Naive B cell (primary cell): ENCODE measurements around the gene RAB6C. TPM values are rescaled to one million over a fixed set of nuclear protein-coding genes. Genes with fewer than 3 reads are reported as not detected.
A peak's percentile ranks its signal among the peaks of the same experiment; 100 is the strongest.
"Not testable (repeated sequence)": the region's sequence is repeated elsewhere in the genome, so short reads cannot be mapped to it uniquely, and the experiment has no call there.

Source experiments
- ATAC-seq, 2 donors: fragments of 150-1000 bp; cut with Tn5 transposase; 2 replicates each; pipeline ENCODE4 v1.10.0; 2021; ENCODE audit warnings: low read depth in 2 of 2, mild to moderate bottlenecking in 2 of 2, moderate library complexity in 2 of 2
- DNase-seq: peaks from one replicate; pipeline ENCODE4 v3.0.0; 2022
- H3K27ac Mint-ChIP-seq, 6 donors: one replicate each; pipeline ENCODE4 v1.8.0; 2020 to 2022; ENCODE audit warnings: mild to moderate bottlenecking in 6 of 6, mixed read lengths in 6 of 6, moderate library complexity in 5 of 6, inconsistent platforms in 2 of 6
- H3K27me3 Mint-ChIP-seq, 3 donors: one replicate each; pipeline ENCODE4 v1.8.0; 2021 to 2022; ENCODE audit warnings: mixed read lengths in 3 of 3, mild to moderate bottlenecking in 1 of 3
- H3K36me3 Mint-ChIP-seq, 2 donors: one replicate each; pipeline ENCODE4 v1.8.0; 2020 to 2022; ENCODE audit warnings: mixed read lengths in 2 of 2, inconsistent platforms in 1 of 2, mild to moderate bottlenecking in 1 of 2
- H3K4me1 Mint-ChIP-seq, 3 donors: one replicate each; pipeline ENCODE4 v1.8.0; 2020 to 2022; ENCODE audit warnings: mixed read lengths in 3 of 3, inconsistent platforms in 1 of 3, mild to moderate bottlenecking in 1 of 3, moderate library complexity in 1 of 3
- H3K4me3 Mint-ChIP-seq, 8 donors: one replicate each; pipeline ENCODE4 v1.8.0; 2020 to 2022; ENCODE audit warnings: mild to moderate bottlenecking in 8 of 8, mixed read lengths in 8 of 8, moderate library complexity in 8 of 8, inconsistent platforms in 2 of 8
- H3K9me3 Mint-ChIP-seq, 7 donors: one replicate each; pipeline ENCODE4 v1.8.0; 2020 to 2022; ENCODE audit warnings: mixed read lengths in 7 of 7, mild to moderate bottlenecking in 5 of 7, inconsistent platforms in 2 of 7, moderate library complexity in 1 of 7
- polyA plus RNA-seq, 6 donors: library from polyadenylated mRNA; unstranded; fragments of 300-500 nt; fragmentation: Illumina TruSeq; gene quantifications; one replicate each; pipeline ENCODE4 v1.2.3, GENCODE V29; 2021; ENCODE audit warnings: low read depth in 6 of 6

Gene RAB6C
- polyA plus RNA-seq, 6 donors from 2014 or later = not detected

GRCh38 chr2:129968605-129969004, 10.9 kb upstream of the RAB6C start:
- not testable (repeated sequence) for H3K9me3 Mint-ChIP-seq, H3K4me1 Mint-ChIP-seq, DNase-seq, ATAC-seq, H3K27ac Mint-ChIP-seq, H3K4me3 Mint-ChIP-seq, H3K36me3 Mint-ChIP-seq
- peaks cover 12 to 18% (median 14%) of the 10 kb centered on the region in 3 donors for H3K27me3 Mint-ChIP-seq

DNA sequence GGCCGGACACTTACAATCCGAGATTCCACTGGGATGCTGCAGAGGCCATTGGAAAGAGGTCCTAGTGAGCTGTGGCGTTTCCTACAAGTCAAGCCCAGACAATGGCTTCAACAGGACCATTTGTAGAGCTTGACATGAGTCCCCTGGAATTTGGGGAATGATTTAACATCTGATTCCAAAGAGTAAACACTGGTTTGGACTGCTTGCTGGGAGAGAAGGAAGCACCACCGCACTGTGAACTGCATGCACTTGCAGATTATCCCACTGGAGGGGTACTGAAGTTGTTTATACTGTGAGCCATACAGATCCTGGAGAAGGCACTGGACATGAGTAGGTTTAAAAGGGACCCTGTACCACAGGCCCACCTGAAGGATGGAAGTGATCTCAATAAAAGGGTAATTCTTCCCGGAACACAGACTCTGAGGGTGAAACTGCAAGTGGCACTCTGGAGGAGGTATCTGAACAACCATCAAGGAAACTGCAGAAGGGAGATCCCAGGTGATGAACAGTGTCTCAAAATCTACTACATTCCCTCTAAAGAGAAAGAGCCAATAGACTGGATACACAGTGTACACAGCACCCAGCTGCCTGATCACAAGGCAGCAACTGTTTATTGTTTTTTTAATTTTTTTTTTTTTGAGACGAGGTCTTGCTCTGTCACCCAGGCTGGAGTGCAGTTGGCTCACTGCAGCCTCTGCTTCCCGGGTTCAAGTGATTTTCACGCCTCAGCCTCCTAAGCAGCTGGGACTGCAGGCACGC, 4.3 kb upstream of the RAB6C start:
- Mint-ChIP-seq H3K27ac (no peak overlapping the region), H3K36me3 (peaks cover 0 to 18% of the 10 kb centered on the region in 2 donors), H3K9me3 (peaks cover 0 to 6% (median 4%) of the 10 kb centered on the region in 7 donors), H3K4me1 (peaks cover 8 to 12% (median 11%) of the 10 kb centered on the region in 3 donors), H3K4me3 (no peak overlapping the region), H3K27me3 (peaks cover 24 to 47% (median 31%) of the 10 kb centered on the region in 3 donors)
- DNase-seq (no peak), ATAC-seq (no peak)

DNA sequence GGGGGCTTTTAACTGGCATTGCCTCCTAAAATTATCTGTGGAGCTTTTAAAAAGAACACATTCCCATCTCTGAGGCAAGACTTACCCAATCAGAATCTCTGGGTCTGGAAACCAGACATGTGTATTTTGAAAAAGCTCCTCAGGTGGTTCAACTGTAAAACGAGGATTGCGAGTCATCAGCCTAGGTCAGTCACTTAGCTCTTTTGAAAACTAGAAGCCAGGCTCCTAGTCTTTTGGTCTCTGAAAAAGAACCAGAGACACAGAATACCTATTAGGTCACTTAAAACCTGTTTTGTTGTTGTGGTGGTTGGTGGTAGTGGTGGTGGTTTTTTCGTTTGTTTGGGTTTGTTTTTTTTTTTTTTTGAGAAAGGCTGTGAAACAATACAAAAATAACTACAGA, 2.5 kb upstream of the RAB6C start:
- Mint-ChIP-seq H3K4me1 (peaks cover 13 to 23% (median 15%) of the 10 kb centered on the region in 3 donors), H3K36me3 (peaks cover 0 to 23% of the 10 kb centered on the region in 2 donors), H3K27me3 (peaks cover 29 to 61% (median 43%) of the 10 kb centered on the region in 3 donors), H3K9me3 (peaks cover 0 to 16% (median 8%) of the 10 kb centered on the region in 7 donors)
- DNase-seq, ATAC-seq, H3K27ac Mint-ChIP-seq, H3K4me3 Mint-ChIP-seq: not testable (repeated sequence)

DNA sequence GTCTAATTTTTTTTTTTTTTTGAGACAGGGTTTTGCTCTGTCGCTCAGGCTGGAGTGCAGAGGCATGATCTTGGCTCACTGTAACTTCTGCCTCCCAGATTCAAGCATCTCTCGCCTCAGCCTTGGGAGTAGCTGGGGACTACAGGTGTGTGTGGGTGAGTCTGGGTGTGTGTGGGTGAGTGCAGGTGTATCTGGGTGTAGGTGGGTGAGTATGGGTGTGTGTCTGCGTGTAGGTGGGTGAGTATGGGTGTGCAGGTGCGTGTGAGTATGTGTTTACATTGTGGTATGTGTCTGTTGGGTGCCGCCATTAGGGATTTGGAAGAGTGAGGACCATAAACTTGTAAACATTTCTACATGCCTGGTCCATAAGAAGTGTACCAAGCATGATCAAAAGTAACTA, 1.5 kb upstream of the RAB6C start:
- no peak for DNase-seq
- Mint-ChIP-seq H3K27ac (no peak overlapping the region), H3K27me3 (peaks cover 29 to 63% (median 50%) of the 10 kb centered on the region in 3 donors), H3K4me3 (peak overlapping the region in 1 of 8 donors; percentile 19), H3K9me3 (peaks cover 2 to 18% (median 8%) of the 10 kb centered on the region in 7 donors), H3K36me3 (peaks cover 0 to 23% of the 10 kb centered on the region in 2 donors), H3K4me1 (peaks cover 13 to 23% (median 15%) of the 10 kb centered on the region in 3 donors)
- no peak for ATAC-seq

GRCh38 chr2:129980246-129980645, 780 bp downstream of the RAB6C start:
- Mint-ChIP-seq H3K27ac (peak overlapping the region in 3 of 6 donors; percentile 1 to 71 (median 9)), H3K4me3 (peak overlapping the region; percentile 33 to 86 (median 52)), H3K9me3 (peaks cover 2 to 18% (median 8%) of the 10 kb centered on the region in 7 donors), H3K4me1 (peaks cover 13 to 23% (median 15%) of the 10 kb centered on the region in 3 donors), H3K36me3 (peaks cover 0 to 23% of the 10 kb centered on the region in 2 donors), H3K27me3 (peaks cover 25 to 70% (median 55%) of the 10 kb centered on the region in 3 donors)
- ATAC-seq (peak; percentile 57 to 67), DNase-seq (peak; percentile 15)

DNA sequence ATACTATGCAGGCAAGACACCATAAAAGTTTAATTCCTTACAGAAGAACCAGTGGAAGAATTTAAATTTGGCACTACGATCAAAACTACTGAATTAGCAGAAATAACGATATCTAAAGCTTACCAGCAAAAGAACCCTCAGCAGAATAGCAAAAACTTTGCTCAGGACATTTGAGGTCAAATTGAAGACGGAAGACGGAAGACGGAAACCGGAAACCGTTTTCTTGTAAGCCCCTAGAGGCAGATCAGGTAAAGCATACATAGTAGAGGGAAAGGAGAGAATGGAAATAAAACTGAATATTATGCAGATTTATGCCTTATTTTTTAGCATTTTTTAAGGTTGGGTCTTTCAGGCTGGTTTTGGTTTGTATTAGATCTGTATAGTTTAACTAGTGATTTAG, 2.2 kb downstream of the RAB6C start:
- H3K4me1 Mint-ChIP-seq = peaks cover 13 to 23% (median 15%) of the 10 kb centered on the region in 3 donors

GRCh38 chr2:129984426-129984825, 5.0 kb downstream of the RAB6C start:
- Mint-ChIP-seq H3K4me3 (no peak overlapping the region), H3K9me3 (peaks cover 5 to 14% (median 7%) of the 10 kb centered on the region in 7 donors), H3K4me1 (peaks cover 7 to 15% (median 9%) of the 10 kb centered on the region in 3 donors), H3K36me3 (peaks cover 0 to 9% of the 10 kb centered on the region in 2 donors), H3K27ac (no peak overlapping the region), H3K27me3 (peaks cover 38 to 73% (median 47%) of the 10 kb centered on the region in 3 donors)
- DNase-seq (no peak), ATAC-seq (no peak)

More for the DNA sequence above, 2.2 kb downstream of the RAB6C start:
- Mint-ChIP-seq H3K27ac (peak overlapping the region in 1 of 6 donors; percentile 29), H3K27me3 (peaks cover 30 to 80% (median 53%) of the 10 kb centered on the region in 3 donors), H3K9me3 (peaks cover 2 to 18% (median 8%) of the 10 kb centered on the region in 7 donors), H3K36me3 (peaks cover 0 to 23% of the 10 kb centered on the region in 2 donors), H3K4me3 (peak overlapping the region in 3 of 8 donors; percentile 1 to 57 (median 44))
- not testable (repeated sequence) for DNase-seq, ATAC-seq

DNA sequence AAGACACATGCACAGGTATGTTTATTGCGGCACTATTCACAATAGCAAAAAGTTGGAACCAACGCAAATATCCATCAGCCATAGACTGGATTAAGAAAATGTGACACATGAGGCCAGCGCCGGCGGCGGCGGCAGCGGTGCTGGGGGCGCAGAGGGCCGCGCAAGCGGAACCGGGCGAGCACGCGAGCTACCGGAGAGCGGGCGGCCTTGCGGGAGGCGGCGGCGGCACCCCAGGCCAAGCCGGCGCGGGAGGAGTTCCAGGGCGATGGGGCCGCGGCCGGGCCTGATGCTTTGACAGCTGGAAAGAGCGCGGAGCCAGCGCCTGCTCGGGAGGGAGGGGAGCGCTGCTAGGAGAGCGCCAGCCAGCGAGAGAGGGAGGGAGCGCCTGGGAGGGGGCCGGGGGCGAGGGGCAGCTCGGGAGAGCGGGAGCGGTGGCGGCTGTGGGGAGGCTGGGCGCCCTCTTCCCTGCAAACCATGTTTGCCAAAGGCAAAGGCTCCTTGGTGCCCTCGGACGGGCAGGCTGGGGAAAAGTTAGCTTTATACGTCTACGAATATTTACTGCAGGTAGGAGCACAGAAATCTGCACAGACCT, 13.0 kb downstream of the RAB6C start:
- not testable (repeated sequence) for H3K36me3 Mint-ChIP-seq, ATAC-seq, DNase-seq, H3K4me1 Mint-ChIP-seq, H3K4me3 Mint-ChIP-seq, H3K27ac Mint-ChIP-seq
- Mint-ChIP-seq H3K27me3 (peaks cover 38 to 72% (median 58%) of the 10 kb centered on the region in 3 donors), H3K9me3 (peaks cover 0 to 14% (median 8%) of the 10 kb centered on the region in 7 donors)

DNA sequence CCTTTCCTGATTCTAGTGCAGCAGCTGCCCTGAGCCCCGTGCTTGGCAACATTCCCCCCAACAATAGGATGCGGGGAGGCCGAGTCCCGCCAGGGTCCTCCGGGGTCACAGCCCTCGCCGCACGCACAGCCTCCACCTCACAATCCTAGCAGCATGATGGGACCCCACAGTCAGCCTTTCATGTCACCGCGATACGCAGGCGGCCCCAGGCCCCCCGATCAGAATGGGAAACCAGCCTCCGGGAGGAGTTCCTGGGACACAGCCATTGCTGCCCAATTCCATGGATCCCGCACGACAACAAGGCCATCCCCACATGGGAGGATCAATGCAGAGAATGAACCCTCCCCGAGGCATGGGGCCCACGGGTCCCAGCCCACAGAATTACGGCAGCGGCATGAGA, 13.7 kb downstream of the RAB6C start:
- ATAC-seq, H3K4me1 Mint-ChIP-seq, H3K36me3 Mint-ChIP-seq, H3K27ac Mint-ChIP-seq, DNase-seq, H3K4me3 Mint-ChIP-seq: not testable (repeated sequence)
- Mint-ChIP-seq H3K9me3 (peaks cover 0 to 14% (median 9%) of the 10 kb centered on the region in 7 donors), H3K27me3 (peaks cover 43 to 75% (median 54%) of the 10 kb centered on the region in 3 donors)

DNA sequence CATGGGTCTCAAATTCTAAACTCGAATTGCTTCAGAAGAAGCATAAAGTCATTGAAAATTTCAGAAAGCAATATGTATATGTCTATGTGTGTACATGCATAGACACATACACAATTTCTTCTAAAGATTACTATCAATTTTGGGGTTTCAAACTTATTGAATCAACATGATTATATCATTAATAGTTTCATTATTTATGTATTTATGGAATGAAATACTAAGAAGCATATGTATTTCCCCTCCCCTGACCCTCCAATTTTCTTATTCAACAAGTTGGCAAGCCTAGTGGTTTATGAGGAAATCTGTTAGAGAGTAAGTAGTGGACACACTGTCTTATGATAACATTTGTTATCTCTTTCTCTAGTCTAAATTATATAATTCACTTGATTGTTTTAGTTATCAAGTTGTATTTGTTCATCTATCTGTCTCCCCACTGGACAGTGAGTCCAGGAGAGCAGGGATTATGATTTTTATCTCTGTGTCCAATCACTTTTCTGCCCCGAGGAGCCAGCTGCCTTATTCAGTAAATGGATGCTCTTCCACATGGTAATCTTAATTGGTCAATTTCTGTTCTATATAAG, 17.3 kb downstream of the RAB6C start:
- H3K4me1 Mint-ChIP-seq, DNase-seq, H3K27ac Mint-ChIP-seq, H3K4me3 Mint-ChIP-seq, ATAC-seq, H3K36me3 Mint-ChIP-seq: not testable (repeated sequence)
- H3K9me3 Mint-ChIP-seq = peaks cover 1 to 40% (median 9%) of the 10 kb centered on the region in 7 donors
- peaks cover 25 to 70% (median 35%) of the 10 kb centered on the region in 3 donors for H3K27me3 Mint-ChIP-seq

GRCh38 chr2:129998771-129999170, 19.3 kb downstream of the RAB6C start:
- H3K4me1 Mint-ChIP-seq, H3K36me3 Mint-ChIP-seq, H3K27ac Mint-ChIP-seq, H3K4me3 Mint-ChIP-seq, ATAC-seq, DNase-seq: not testable (repeated sequence)
- peaks cover 3 to 38% (median 6%) of the 10 kb centered on the region in 7 donors for H3K9me3 Mint-ChIP-seq
- peaks cover 25 to 56% (median 26%) of the 10 kb centered on the region in 3 donors for H3K27me3 Mint-ChIP-seq

DNA sequence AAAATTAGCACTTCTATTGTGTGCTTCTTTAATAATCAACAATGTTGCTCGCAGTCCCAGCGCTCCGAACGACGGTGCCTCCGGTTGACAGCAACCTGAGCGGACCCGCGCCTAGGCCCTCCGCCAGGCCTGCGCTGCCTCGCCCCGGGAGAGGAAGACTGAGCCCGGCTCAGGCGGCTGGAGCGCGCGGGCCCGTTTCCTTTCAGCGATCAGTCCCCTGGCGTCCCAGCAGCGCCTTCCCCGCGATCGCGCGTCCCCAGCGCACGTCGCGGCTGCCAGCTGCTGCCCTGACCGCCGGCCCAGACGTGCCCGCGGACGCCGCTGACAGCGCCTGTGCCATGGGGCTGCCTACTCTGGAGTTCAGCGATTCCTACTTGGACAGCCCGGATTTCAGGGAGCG, 26.4 kb downstream of the RAB6C start:
- H3K36me3 Mint-ChIP-seq, H3K27ac Mint-ChIP-seq, H3K9me3 Mint-ChIP-seq, ATAC-seq, DNase-seq, H3K4me1 Mint-ChIP-seq, H3K4me3 Mint-ChIP-seq: not testable (repeated sequence)
- H3K27me3 Mint-ChIP-seq = peaks cover 20 to 31% (median 24%) of the 10 kb centered on the region in 3 donors

DNA sequence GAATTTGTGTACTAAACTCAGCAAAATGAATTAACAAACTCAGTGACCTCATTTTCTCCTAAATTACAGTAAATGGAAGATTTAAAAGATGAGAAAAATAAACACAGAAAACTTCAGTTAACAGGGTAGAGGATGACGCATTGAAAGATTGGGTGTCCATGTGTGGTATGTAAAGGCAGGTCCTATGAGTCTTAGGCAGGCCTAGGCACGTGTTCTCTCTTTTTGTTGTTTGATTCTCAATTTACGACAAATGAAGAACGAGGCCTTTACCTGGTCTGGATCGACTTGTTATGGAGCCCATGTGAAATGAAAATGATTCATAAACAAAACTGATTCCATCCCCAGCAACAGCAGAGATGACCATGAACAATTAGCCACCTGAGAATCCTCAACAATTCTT, 37.2 kb downstream of the RAB6C start:
- ATAC-seq, H3K27ac Mint-ChIP-seq, DNase-seq, H3K4me3 Mint-ChIP-seq, H3K4me1 Mint-ChIP-seq, H3K27me3 Mint-ChIP-seq: not testable (repeated sequence)
- Mint-ChIP-seq H3K9me3 (peaks cover 3 to 30% (median 22%) of the 10 kb centered on the region in 7 donors), H3K36me3 (peaks cover 0 to 13% of the 10 kb centered on the region in 2 donors)
